ENCODE data around the gene RIC3. TPM values are rescaled to one million over a fixed set of nuclear protein-coding genes. Genes with fewer than 3 reads are reported as not detected.

Gene RIC3
- total RNA-seq, 1 experiment from 2014 or later: not detected

GRCh38 chr11:8075119-8075726 lies 93.6 kb downstream of the RIC3 start:
- no peaks in the 10 kb centered on the region for H3K4me1 ChIP-seq (ENCODE audit: control insufficient read depth in 1 of 2, insufficient read depth in 2 of 2, low read length in 2 of 2)
- no peaks in the 10 kb centered on the region for H3K9me3 ChIP-seq (ENCODE audit: control insufficient read depth in 1 of 2, insufficient read depth in 1 of 2, low read depth in 1 of 2, low read length in 2 of 2)
- H3K36me3 ChIP-seq (ENCODE audit: control insufficient read depth in 1 of 2, insufficient read depth in 2 of 2, low read length in 2 of 2): no peaks in the 10 kb centered on the region
- POLR2A ChIA-PET: no interaction called here
- no peak overlapping the region for H2AFZ ChIP-seq (ENCODE audit: low read depth, low read length, poor library complexity, severe bottlenecking)
- H3K79me2 ChIP-seq (ENCODE audit: insufficient read depth, low read length): no peaks in the 10 kb centered on the region
- H3K9ac ChIP-seq (ENCODE audit: low read length): no peak overlapping the region
- H3K4me2 ChIP-seq (ENCODE audit: low read length): no peak overlapping the region
- no peak for TF ChIP-seq REST (IDR thresholded peaks at IDR 0.05; ENCODE audit: low read depth)
- no peak for TF ChIP-seq ELF1 (IDR thresholded peaks at IDR 0.05; ENCODE audit: borderline replicate concordance, low read depth)
- no peak for TF ChIP-seq MAX (IDR thresholded peaks at IDR 0.05)
- TF ChIP-seq YY1 (IDR thresholded peaks at IDR 0.05; ENCODE audit: extremely low read depth, insufficient replicate concordance, low read depth, low read length): no peak
- no peak for TF ChIP-seq ZFX (IDR thresholded peaks at IDR 0.05)
- TF ChIP-seq RAD21 (IDR thresholded peaks at IDR 0.05; ENCODE audit: low read depth): no peak
- no peak for TF ChIP-seq SIN3A (IDR thresholded peaks at IDR 0.05; ENCODE audit: low read depth)
- no peak for TF ChIP-seq JUND (IDR thresholded peaks at IDR 0.05)
- TF ChIP-seq ZNF274 (IDR thresholded peaks at IDR 0.05; ENCODE audit: low read depth, low read length): no peak
- no peak for TF ChIP-seq CBX3 (IDR thresholded peaks at IDR 0.05; ENCODE audit: low read depth)
- TF ChIP-seq TCF7L2 (IDR thresholded peaks at IDR 0.05; ENCODE audit: borderline replicate concordance, extremely low read depth, insufficient read depth, insufficient read length): no peak
- TF ChIP-seq FOSL1 (IDR thresholded peaks at IDR 0.05; ENCODE audit: low read depth): no peak
- TF ChIP-seq EZH2phosphoT487 (IDR thresholded peaks at IDR 0.05; ENCODE audit: borderline replicate concordance): no peak
- TF ChIP-seq EGR1 (IDR thresholded peaks at IDR 0.05; ENCODE audit: low read depth): no peak
- TF ChIP-seq POLR2AphosphoS5 (IDR thresholded peaks at IDR 0.05; ENCODE audit: low read depth, low read length): no peak
- TF ChIP-seq SP1 (IDR thresholded peaks at IDR 0.05; ENCODE audit: low read depth): no peak
- TF ChIP-seq CEBPB (IDR thresholded peaks at IDR 0.05; ENCODE audit: low read depth): no peak
- no peak for TF ChIP-seq SRF (IDR thresholded peaks at IDR 0.05; ENCODE audit: low read depth)
- intact Hi-C loops (cut with micrococcal nuclease): no loop called here
- 0 out of 2 replicates have a peak, but pooled peaks cover 7% of the 10 kb centered on the region for H3K27me3 ChIP-seq (ENCODE audit: insufficient read depth, low read length)
- H3K27ac ChIP-seq (ENCODE audit: low read depth, low read length): no peak overlapping the region
- no peaks in the 10 kb centered on the region for H4K20me1 ChIP-seq (ENCODE audit: insufficient read depth)
- no peaks in the 10 kb centered on the region; the same call in 1 of the 2 replicates for H3K9me2 ChIP-seq (ENCODE audit: insufficient read depth)
- ATAC-seq: no peak
- BruUV-seq (replicated peaks): no TSS peak
- no peak for DNase-seq (ENCODE audit: low read depth, low spot score)
- RAD21 ChIA-PET (ENCODE audit: low non-redundant PET in 1 of 2, low total read pairs in 2 of 2, uncharacterized antibody in 2 of 2, unreplicated experiment in 2 of 2): no interaction called here
- H3K4me3 ChIP-seq (replicated peaks in 1 of 2; ENCODE audit: low read depth in 1 of 2, low read length in 2 of 2): no peak overlapping the region
- CTCF ChIA-PET: interaction anchor here (2.1 kb wide), 1 partner anchor 42 kb away, joined by 6 read pairs; no protein-coding TSS in a partner anchor
